Kidney epithelial cell (primary cell): ENCODE results near the gene GAK. TPM values are rescaled to one million over a fixed set of nuclear protein-coding genes. Genes with fewer than 3 reads are reported as not detected.

Source experiments
- DNase-seq: peaks from one replicate; pipeline ENCODE4 v3.0.0-alpha.2; 2010; ENCODE audit warnings: low read depth
- H3K27me3 ChIP-seq: 2 replicates; pipeline ENCODE4 v1.6.0; 2011; ENCODE audit warnings: low read length; ENCODE audit not compliant: control insufficient read depth, insufficient read depth
- H3K36me3 ChIP-seq: 2 replicates; pipeline ENCODE4 v1.5.1; 2011; ENCODE audit warnings: low read length; ENCODE audit not compliant: control insufficient read depth, insufficient read depth
- H3K4me3 ChIP-seq: 2 replicates; pipeline ENCODE4 v1.5.1; 2011; ENCODE audit warnings: low read depth, mild to moderate bottlenecking, control low read depth, low read length
- total RNA-seq: library from RNA; depleted of rRNA; stranded (reverse); fragments of >200 nt; gene quantifications from 2 replicates; pipeline ENCODE4 v1.2.3, GENCODE V29; 2015
- TF ChIP-seq, protein P1 (sequence below): IDR thresholded peaks from 2 replicates; pipeline ENCODE4 v1.5.1; 2011; ENCODE audit warnings: mild to moderate bottlenecking, moderate library complexity, low read length, control low read depth, inconsistent platforms; ENCODE audit not compliant: insufficient read depth, poor library complexity, severe bottlenecking

GAK gene
- total RNA-seq, 1 donor from 2014 or later = 131 TPM

GRCh38 chr4:823176-823760 is 108.8 kb downstream of the GAK start:
- peaks cover 83% of the 10 kb centered on the region for H3K27me3 ChIP-seq
- H3K36me3 ChIP-seq = no peaks in the 10 kb centered on the region
- no peak overlapping the region for H3K4me3 ChIP-seq
- no peak for DNase-seq
- TF ChIP-seq, protein P1, sequence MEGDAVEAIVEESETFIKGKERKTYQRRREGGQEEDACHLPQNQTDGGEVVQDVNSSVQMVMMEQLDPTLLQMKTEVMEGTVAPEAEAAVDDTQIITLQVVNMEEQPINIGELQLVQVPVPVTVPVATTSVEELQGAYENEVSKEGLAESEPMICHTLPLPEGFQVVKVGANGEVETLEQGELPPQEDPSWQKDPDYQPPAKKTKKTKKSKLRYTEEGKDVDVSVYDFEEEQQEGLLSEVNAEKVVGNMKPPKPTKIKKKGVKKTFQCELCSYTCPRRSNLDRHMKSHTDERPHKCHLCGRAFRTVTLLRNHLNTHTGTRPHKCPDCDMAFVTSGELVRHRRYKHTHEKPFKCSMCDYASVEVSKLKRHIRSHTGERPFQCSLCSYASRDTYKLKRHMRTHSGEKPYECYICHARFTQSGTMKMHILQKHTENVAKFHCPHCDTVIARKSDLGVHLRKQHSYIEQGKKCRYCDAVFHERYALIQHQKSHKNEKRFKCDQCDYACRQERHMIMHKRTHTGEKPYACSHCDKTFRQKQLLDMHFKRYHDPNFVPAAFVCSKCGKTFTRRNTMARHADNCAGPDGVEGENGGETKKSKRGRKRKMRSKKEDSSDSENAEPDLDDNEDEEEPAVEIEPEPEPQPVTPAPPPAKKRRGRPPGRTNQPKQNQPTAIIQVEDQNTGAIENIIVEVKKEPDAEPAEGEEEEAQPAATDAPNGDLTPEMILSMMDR = no peak

GRCh38 chr4:822361-823175 is 109.5 kb downstream of the GAK start:
- Histone ChIP-seq H3K4me3 (no peak overlapping the region), H3K27me3 (peaks cover 83% of the 10 kb centered on the region), H3K36me3 (no peaks in the 10 kb centered on the region)
- TF ChIP-seq, protein P1 = no peak
- no peak for DNase-seq

GRCh38 chr4:821631-822030 is 110.5 kb downstream of the GAK start:
- peaks cover 76% of the 10 kb centered on the region for H3K27me3 ChIP-seq
- DNase-seq = no peak
- TF ChIP-seq, protein P1 = no peak
- H3K4me3 ChIP-seq = no peak overlapping the region
- no peaks in the 10 kb centered on the region for H3K36me3 ChIP-seq

DNA sequence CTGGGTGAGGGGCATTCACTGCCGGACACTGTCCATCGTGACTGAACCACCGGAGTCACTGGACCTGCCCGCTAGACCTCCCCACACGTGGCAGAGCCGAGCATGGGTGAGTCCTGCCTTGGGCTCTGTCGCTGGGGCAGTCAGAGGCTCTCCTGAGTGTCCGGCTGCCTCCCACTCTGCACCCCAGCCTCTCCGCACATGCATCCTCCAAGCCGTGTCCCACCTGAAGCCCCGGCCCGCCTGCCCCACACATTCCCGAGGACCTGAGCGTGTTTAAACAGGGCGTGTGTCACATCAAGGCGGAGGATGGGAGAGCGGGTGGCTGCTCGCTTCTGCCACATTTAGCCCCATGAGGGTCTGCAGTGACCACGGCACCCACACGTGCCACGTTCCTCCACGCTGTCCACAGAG is 110.9 kb downstream of the GAK start:
- TF ChIP-seq, protein P1 = no peak
- no peak for DNase-seq
- Histone ChIP-seq H3K36me3 (no peaks in the 10 kb centered on the region), H3K27me3 (peaks cover 74% of the 10 kb centered on the region), H3K4me3 (no peak overlapping the region)

GRCh38 chr4:820230-821172 is 111.6 kb downstream of the GAK start:
- DNase-seq = no peak
- Histone ChIP-seq H3K27me3 (peaks cover 72% of the 10 kb centered on the region), H3K36me3 (no peaks in the 10 kb centered on the region), H3K4me3 (no peak overlapping the region)
- TF ChIP-seq, protein P1 = no peak
